ENCODE measurements around the gene FLOT1.

Gene FLOT1

GRCh38 chr6:30742316-30743098, at the start of gene FLOT1:
TSS of gene FLOT1 (minus strand) at chr6:30742687. CDS start at chr6:30742189, 498 bp downstream.
- peak; percentile 91 for DNase-seq

- peak; percentile 35 for DNase-seq
These were observed 48.4 kb upstream of the FLOT1 start for GRCh38 chr6:30790724-30791383.

GRCh38 chr6:30789606-30790005, 47.1 kb upstream of the FLOT1 start:
- no peak for DNase-seq

GRCh38 chr6:30787954-30788353, 45.5 kb upstream of the FLOT1 start:
- no peak for DNase-seq

GRCh38 chr6:30782425-30783014, 40.0 kb upstream of the FLOT1 start:
- no peak for DNase-seq

GRCh38 chr6:30781743-30782424, 39.4 kb upstream of the FLOT1 start:
- peak; percentile 89 for DNase-seq

- no peak for DNase-seq
These were observed 38.9 kb upstream of the FLOT1 start for GRCh38 chr6:30781395-30781742.

- no peak for DNase-seq
These were observed 38.1 kb upstream of the FLOT1 start for GRCh38 chr6:30780642-30780920.

- DNase-seq = no peak
These were observed 37.6 kb upstream of the FLOT1 start for GRCh38 chr6:30779850-30780641.

GRCh38 chr6:30778001-30778635, 35.6 kb upstream of the FLOT1 start:
- DNase-seq = no peak

- DNase-seq = no peak
These were observed 34.6 kb upstream of the FLOT1 start for GRCh38 chr6:30777155-30777485.

- DNase-seq = no peak
These were observed 34.1 kb upstream of the FLOT1 start for GRCh38 chr6:30776390-30777154.

- DNase-seq = no peak
These were observed 32.6 kb upstream of the FLOT1 start for GRCh38 chr6:30775104-30775503.

GRCh38 chr6:30774701-30775100, 32.2 kb upstream of the FLOT1 start:
- no peak for DNase-seq

GRCh38 chr6:30770592-30770991, 28.1 kb upstream of the FLOT1 start:
- DNase-seq = no peak

- no peak for DNase-seq
These were observed 27.5 kb upstream of the FLOT1 start for GRCh38 chr6:30769853-30770524.

- peak; percentile 51 for DNase-seq
These were observed 26.8 kb upstream of the FLOT1 start for GRCh38 chr6:30769088-30769852.

- no peak for DNase-seq
These were observed 26.2 kb upstream of the FLOT1 start for GRCh38 chr6:30768634-30769087.

- no peak for DNase-seq
These were observed 25.4 kb upstream of the FLOT1 start for GRCh38 chr6:30767944-30768301.
